GM18909 (cell line): ENCODE results near the gene NEDD9.

Source experiments
- ATAC-seq: cut with Tn5 transposase; IDR thresholded peaks from one replicate; pipeline ENCODE4 v1.9.1; 2021; ENCODE audit warnings: mild to moderate bottlenecking; ENCODE audit not compliant: unreplicated experiment, poor library complexity

NEDD9 gene

DNA sequence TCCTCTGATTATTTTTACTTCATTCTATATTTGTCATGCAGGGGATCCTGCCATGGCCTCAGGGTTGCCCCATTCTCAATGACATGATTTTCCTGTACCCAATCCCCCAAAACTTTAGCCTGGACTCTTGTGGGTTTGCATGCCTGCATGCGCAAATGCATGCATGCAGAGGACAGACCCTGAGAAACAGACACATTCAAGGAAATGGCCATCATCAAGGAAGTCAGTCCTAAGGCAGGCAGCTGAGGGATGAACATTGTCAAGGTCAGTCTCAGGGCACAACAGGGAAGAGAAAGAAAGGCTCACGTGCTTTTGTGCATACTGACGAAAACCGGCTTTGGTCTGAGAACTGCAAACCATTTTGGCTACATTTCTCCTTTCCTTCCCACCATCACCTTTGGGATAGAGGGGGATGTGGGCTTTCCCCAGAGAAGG lies 13.1 kb downstream of the NEDD9 start:
- ATAC-seq, result no peak

DNA sequence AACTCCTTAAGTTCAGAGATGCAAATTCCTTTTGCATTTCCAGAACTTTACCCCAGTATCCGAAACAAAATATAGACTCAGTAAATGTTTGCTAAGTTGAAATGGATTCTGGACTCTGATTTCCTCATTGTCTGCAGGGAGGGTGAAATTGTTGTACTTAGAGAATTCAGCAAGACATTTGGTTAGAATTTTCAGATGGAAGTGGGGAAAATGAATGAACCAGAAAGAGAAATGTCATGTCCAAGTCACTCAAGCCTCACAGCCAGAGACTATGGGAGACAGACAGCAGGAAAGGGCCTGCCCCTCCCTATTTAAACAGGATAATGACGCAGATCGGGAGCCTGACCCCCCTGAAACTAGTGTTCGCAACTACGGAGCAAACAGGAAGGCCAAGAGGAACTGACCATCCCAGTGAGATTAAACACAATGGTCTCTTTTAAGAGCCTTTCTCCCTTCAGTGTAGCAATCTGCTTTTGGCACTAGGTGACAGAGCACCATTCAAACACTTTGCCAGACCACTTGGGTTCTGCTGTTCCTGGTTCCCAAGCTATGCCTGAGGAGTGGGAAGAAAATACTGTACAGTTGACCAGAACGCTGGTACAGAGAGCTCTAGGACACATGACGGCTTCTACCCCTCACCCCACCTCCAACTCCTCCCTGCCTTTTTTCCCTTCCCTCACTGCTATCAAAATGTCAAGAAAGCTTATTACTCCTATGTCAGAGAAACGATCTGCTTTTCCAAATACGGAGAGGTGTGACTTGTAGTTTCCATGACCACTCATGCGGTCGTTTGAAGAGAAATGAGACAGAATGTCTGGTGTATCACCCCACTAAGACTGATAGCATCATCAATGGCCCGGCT lies 13.7 kb downstream of the NEDD9 start:
- ATAC-seq, result no peak

DNA sequence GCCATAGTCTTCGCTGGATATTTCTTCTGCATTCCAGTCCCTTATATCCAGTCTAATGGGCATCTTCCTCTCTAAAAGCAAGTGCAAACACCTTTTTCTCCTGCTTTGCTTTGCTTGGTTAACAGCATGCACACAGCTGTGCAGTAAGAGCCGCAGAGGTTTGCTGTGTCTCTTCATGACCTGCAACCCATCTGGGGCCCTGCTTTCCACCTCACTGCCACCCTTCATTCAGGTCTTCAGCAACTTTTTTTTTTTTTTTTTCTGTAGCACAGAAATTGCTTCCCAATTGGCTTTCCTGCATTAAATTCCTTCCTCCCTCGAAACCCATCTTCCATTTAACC lies 14.4 kb downstream of the NEDD9 start:
- peak; percentile 35 for ATAC-seq

DNA sequence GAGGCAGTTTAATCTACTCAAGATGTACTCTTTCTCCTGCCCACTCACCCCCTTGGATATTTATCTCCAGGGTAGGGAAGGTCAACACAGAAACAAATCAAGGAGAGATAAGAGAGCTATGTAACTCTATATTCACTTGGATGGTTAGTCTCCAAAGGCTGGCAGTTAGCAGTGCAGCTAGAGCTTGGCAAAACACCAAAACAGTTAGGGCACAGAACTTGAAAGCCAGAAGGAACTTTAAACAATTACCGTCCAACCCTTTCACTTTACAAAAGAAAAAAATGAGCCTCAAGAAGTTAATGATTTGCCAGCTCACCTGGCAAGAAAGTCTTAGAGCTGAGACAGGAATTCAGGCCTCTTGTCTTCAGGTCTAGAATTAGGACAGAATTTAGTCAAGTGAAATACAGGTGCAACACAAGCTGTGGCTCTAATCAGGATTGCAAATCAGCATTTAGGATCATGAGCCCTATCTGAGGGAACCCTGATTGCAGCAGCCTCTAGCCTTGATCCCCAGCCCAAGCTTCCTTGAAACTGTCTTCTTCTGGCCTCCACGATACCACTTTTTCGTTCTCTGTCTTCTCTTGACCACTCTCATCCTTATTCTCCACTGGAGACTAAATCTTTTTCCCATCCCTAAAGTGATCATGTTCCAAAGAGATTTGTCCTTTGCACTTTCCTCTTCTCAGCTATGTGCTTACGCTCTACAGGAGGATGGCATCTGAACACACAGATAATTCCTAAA lies 14.9 kb downstream of the NEDD9 start:
- ATAC-seq, result peak; percentile 55

DNA sequence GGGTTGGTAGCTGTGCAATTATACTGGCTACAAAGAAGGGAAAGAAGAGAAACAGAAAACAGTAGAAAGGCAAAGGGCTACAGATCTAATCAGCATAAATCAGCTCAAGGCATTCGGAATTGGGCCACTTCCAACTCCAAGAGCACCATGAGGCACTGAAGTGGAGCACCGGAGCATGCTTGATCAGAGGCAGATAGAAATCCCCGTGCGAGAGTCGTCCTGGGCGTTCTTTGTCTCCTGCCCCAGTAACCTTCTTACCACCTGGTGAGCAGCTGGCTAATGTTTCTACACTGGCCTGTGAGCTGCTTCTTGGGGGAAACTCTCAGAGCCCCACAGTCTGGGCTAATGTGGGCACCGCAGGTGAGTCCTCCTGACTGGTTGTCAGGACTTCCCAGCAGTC lies 16.7 kb downstream of the NEDD9 start:
- ATAC-seq, result no peak

DNA sequence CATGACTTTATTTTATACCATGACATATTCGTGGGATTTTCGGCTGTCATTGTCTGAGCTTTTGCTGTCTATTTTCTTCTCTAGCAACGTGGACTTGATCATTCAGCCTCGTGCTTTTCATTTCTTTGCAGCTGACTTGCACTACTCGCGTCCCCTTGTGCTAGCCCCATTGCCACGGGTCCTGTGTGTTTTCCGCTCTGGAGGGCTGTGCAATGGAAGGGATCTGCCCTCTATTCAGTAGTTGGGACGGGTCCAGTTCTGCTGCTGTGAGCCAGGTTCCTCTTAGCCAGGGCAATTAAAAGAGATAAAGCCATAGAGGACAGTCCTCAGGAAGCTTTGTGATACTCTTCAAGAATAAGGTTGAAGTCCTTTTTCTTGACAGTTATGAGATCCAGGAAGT lies 17.6 kb downstream of the NEDD9 start:
- ATAC-seq, result no peak

DNA sequence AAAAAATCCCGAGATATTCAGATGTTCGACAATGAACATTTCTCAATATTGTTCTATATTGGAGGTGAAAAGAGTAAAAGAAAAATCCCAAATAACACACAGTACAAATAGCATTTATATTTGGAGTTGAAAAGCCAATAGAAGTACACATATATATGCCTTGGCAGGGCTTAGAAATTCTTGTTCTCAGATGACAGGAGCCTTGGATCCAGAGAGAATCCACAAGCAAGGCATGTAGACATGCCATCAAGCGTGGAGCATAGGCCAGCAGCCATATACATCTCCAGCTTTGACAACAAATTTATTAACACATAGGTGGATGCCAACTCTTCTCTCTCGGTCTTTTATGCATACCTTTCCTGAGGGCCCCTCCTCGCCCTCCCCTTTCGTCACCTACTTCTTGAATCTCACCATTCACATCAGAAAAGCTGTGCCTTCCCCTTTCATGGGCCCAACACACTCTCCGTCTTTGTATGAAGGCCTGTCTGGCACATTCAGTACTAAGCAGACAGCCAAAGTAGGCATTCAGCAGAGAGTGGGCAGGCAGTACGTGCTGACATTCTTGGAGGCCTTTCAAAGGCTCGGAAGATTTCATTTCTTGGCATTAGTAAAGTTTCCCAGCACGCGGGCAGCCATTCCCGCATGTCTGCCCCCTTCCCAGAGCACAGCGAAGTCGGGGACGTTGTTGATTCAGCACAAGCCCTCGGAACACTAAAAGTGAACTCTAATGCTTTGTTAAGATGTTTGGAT lies 18.2 kb downstream of the NEDD9 start:
- ATAC-seq, result no peak

DNA sequence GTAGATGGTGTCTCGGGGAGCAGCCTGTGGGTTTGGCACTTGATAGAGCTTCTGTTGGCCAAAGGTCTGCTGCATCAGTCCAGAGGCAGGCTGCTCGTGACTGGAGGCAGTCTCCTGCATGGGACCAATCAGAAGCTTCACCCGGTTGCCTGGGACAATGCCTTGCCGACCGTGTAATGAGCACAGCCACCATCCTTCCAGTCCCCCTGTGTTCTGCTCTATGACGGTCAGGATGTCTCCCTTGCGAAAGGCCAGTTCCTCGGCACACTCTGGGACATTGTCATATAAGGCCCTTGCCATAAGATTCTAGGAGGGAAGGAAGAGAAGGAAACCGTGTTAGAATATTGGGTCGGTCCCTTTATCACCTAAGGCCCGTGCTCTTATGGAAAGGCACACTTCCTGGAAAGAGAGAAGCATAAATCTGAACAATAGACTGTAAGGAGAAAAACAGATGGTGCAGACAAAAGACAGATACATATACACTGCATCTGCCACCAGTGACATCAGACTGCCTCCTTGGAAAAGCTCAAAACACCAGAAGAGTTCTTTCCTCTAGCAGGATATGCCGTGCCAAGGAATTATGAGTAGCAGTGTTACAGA lies 18.9 kb downstream of the NEDD9 start:
- no peak for ATAC-seq

DNA sequence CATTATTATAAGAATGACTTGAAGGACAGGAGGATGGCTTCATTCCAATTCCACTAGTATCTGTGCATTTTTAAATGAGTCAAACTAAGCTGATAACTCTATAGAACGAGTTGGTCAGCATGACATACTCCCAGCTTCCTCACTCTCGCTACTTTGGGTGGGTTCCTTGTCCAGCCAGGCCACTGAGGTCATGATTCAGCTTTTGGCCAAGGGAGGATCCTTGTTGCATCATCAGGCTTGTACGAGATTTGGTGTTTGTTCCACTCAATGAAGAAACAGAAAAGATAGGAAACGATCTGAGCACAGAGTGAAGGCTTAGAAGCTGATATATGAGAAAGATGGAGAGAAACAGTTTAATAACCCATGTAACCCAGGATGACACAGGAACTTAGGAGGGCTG lies 19.8 kb downstream of the NEDD9 start:
- no peak for ATAC-seq

DNA sequence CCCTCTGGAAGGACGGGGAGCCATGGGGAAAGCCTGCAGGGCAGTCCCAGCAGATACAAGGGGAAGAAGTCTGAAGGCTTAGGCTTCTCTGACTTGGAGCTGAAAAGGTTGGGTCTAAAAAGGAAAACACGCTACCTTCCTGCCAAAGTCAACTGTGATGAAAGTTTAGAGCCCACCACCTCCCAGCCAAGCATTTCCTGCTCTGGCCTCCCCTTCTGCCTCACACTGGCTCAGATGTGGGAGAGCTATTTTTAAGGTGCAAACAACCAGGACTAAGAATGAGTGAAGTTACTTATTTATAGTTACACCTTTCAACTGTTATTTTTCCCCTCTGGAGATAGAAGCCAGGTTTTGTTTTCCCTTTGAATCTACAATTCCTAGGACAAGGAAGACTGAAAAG lies 21.2 kb downstream of the NEDD9 start:
- no peak for ATAC-seq

DNA sequence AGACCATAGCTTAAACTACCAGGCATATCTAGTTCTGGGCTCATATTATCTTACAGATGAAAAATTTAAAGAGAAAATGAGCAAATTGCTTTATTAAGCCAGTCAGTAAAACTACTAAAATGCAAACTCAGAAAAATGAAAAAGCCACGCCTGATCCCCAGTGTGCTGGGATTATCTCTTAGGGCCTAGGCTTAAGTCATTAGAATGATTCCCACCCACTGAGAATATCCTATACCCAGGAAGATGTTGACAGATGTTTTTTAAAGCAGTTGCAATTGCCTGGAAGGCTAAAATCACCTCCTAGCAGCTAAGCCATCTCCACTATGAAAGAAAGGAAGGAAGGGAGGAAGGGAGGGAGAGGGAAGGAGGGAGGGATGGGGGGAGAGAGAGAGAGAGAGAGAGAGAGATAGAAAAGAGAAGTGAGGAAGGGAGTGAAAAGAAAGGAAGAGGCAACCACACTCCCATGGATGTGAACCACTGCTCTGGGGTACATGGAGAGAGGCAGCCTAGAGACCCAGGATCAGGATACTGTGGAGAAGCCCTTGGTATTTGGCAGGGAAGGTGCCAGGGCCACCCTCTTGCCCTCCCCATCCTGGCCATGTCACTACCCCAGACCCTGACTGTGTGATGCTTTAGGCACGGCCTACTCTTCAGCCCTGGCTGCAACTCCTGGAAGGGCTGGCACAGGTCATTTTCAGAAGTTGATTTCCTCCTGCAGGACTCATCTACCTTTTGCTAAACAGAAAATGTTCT lies 21.9 kb downstream of the NEDD9 start:
- no peak for ATAC-seq

DNA sequence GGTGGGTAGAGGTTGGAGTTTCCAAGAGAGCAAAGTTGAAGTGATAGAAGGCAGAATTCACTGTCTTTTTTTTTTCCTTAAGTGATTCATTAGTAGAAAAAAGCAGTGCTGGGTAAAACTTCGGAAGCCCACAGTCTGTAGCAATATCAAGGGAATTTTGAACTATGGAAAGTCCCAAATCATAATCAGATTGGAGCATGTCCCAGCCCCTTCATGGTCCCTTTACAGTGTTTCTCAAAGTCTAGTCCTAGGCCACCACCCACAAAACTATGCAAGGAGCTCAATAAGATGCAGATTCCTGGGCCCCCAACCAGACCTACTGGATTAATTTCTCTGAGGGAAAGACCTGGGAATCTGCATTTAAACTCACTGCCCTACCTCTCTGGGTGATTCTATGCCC lies 22.6 kb downstream of the NEDD9 start:
- ATAC-seq, result no peak

DNA sequence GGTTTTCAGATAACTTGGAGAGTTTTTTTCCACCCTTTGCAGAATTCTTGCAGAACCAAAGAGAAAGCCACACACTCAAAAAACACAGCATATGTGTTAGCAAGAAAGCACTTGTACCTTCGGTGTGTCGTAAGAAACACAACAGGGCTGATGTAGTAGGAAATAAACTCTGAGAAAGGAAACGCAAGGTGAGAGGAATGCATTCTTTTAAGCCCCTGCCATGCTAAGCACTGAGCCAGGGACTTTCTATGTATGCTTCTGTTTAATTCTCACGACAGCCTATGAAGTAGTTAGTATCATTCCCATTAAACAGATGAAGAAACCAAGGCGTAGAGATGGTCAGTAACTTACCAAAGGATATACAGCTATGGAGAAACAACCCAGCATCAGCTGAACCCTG lies 23.1 kb downstream of the NEDD9 start:
- ATAC-seq, result no peak

DNA sequence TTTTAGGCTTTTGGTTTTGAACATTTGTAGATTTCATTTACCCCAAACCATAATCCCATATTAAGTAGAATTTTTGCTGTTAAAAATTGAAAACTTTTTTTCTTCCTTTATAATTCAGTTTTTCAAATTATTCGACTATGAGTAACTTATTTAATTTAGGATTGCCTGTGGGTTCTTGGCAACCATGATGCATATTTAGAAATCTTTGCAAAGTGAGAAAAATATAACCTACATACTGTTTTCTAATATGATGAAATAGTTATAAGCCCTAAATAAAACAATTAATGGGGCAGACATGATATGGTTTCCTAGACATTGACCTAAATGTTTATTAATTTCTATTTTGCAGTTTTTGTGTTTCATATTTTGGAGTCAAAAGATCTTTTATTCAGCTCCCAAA lies 23.6 kb downstream of the NEDD9 start:
- ATAC-seq, result no peak

DNA sequence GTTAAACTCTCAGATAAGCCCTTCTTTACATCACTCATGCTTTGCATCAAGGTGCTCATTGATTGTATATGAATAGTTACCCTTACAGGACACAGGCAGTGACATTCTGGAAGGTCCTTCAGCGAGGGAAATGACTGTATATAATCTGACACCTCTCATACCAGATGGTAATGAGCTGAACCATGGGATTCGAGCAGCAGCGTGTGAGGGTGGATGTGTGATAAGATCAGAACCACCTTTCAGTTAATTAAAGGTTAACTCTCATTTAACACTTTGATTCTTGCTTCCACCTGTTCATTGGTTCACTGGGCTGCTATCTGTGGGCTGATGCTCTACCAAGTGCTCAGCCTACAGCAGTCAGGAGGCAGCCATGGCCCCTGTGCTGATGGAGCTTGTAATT lies 24.2 kb downstream of the NEDD9 start:
- ATAC-seq, result no peak

DNA sequence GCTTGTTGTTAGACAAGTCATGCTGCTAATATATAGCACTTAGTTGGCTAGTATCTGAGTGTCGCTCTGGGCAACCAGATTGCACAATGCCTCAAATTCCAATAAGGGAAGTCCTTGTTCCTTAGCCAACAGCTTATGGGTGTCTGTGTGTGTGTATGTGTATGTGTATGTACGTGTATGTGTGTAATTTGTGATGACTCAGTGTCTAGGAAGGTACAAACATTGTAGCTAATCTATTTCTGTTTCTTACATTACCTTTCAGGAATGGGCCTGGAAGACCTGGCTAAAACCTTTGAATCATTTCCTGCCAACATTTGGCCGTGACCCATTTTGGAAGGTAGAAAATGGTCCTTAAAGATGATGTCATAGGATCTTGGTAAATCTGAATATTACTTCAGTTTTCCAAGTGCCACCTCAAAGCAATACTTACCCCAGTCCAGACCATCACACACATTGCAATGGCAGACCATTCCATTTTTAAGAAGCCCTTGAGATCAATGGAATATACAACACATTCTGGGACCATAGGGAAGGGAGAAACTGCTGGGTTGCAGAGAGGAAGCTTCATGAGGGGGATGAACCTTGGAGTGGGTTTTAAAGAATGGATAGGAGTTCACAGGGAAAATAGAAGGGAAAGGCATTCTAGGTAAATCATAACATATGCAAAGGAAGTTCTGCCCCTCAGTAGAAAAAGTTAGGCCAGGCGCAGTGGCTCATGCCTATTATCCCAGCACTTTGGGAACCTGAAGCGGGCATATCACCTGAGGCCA lies 25.1 kb downstream of the NEDD9 start:
- ATAC-seq, result no peak

DNA sequence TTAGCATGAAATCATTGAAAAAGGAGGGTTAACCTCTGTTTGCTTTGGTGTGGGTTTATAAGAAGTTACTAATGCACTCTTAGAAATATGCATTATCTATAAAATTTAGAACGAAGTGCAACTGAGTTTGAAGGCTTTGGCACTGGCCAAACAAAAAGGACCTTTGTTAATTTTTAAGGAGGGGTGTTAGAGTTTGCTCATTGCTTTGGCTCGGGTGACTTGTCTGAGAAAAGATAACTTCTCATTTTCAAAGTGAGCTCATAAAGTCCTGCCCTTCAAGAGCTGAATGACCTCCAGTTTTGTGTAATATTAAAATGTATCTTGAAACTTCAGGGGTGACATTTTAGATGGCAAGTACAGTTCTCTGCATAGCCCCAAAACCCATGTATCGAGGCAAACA lies 25.9 kb downstream of the NEDD9 start:
- no peak for ATAC-seq

DNA sequence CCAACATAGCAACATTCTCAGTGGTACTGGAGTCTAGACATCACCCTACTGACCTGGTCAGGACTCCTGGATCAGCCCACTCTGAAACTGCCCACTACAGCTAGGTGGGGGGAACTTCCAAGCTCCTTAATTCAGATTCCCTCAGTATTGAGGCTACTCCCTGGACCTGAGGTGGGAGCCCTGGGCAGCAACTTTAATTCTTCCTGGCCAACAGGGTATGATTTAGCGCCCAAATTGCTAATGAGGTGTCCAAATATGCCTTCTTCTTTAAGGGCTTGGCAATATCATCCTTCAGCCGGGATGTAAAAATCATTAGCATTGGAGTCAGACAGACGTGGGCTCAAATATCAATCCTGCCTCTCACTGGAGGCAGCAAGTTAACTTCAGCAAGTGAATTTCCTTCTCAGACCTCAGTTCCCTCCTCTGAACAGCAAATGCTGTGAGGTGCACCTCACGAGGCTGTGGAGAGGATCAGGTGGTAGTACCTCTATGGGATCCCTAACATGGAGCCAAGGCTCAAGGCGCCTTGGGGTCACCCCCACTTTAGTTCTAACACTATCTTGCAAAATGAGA lies 27.6 kb downstream of the NEDD9 start:
- ATAC-seq, result no peak

DNA sequence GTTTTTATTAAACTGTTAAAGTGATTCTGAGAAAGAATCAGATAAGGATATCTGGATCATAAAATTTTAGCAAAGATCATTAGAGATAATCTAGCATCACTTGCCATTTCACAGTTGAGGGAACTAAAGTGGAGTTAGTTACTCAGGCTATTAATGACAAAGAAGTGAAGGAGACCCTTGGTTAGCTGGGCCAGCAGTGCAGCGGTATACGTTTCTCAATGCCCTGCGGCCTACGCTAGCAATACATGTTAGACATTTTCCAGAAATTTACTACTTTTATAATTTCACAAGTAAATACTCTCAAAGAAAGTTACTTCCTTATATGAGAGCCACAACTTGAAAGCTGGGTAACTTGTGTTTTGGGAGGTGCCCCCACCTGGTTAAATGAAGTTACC lies 28.5 kb downstream of the NEDD9 start:
- ATAC-seq, result no peak
